HFFc6 (cell line): Measurements from ENCODE around the gene SHB. TPM values are rescaled to one million over a fixed set of nuclear protein-coding genes. Genes with fewer than 3 reads are reported as not detected.

ENCODE experiments used
- DNase-seq: peaks from one replicate; pipeline ENCODE4 v3.0.0-alpha.2; 2018
- H3K27ac Mint-ChIP-seq: 2 replicates; pipeline ENCODE4 v1.8.0; 2020; ENCODE audit warnings: mild to moderate bottlenecking, mixed read lengths
- H3K27me3 Mint-ChIP-seq: 2 replicates; pipeline ENCODE4 v1.8.0; 2021; ENCODE audit warnings: mild to moderate bottlenecking, moderate library complexity, mixed read lengths; ENCODE audit not compliant: insufficient read depth
- H3K36me3 Mint-ChIP-seq: 2 replicates; pipeline ENCODE4 v1.8.0; 2021; ENCODE audit warnings: low read depth, mixed read lengths
- H3K4me1 Mint-ChIP-seq: 2 replicates; pipeline ENCODE4 v1.8.0; 2020; ENCODE audit warnings: low read depth, mixed read lengths
- H3K4me3 Mint-ChIP-seq: 2 replicates; pipeline ENCODE4 v1.8.0; 2020; ENCODE audit warnings: mild to moderate bottlenecking, moderate library complexity, mixed read lengths
- H3K9me3 Mint-ChIP-seq: 2 replicates; pipeline ENCODE4 v1.8.0; 2020; ENCODE audit warnings: mild to moderate bottlenecking, mixed read lengths
- total RNA-seq, 6 experiments: library from RNA; stranded (reverse); fragmentation: NEBNext Ultra II Directional; extraction: Animal tissue kit (Norgen Biotek cat#: 25700); gene quantifications; 2 replicates in 1 of 6; 3 replicates in 5 of 6; pipeline ENCODE4 v1.2.3, GENCODE V29; 2021
- TF ChIP-seq, protein P1 (sequence below): fragments of 200-600 bp; sonication (generic); IDR thresholded peaks from 2 replicates; pipeline ENCODE4 v1.5.0; 2021; ENCODE audit warnings: antibody characterized with exemption, mild to moderate bottlenecking

Gene SHB
- total RNA-seq, 6 experiments from 2014 or later, result 26.8 to 29.8 (median 28.6) TPM

DNA sequence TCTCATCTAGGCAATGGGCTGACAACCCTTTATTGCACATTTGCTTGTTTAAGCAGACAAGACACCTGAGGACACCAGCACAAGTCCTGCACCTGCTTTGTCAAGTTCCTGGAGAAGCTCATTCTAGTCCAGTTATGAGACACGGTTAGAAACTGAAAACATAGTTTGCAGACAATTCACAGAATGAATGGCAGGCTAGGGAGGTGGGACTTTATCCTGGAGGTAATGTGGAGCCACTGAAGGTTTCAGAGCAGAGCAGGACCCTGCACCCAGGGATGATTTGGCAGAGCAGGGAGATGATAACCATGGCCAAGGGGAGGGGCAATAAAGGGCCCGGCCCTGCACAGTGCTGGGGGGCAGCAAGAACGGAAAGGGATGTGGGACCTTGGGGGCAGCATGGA lies 114.4 kb downstream of the SHB start:
- no peak for DNase-seq
- TF ChIP-seq, protein P1, sequence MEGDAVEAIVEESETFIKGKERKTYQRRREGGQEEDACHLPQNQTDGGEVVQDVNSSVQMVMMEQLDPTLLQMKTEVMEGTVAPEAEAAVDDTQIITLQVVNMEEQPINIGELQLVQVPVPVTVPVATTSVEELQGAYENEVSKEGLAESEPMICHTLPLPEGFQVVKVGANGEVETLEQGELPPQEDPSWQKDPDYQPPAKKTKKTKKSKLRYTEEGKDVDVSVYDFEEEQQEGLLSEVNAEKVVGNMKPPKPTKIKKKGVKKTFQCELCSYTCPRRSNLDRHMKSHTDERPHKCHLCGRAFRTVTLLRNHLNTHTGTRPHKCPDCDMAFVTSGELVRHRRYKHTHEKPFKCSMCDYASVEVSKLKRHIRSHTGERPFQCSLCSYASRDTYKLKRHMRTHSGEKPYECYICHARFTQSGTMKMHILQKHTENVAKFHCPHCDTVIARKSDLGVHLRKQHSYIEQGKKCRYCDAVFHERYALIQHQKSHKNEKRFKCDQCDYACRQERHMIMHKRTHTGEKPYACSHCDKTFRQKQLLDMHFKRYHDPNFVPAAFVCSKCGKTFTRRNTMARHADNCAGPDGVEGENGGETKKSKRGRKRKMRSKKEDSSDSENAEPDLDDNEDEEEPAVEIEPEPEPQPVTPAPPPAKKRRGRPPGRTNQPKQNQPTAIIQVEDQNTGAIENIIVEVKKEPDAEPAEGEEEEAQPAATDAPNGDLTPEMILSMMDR, result no peak
- Mint-ChIP-seq H3K4me3 (peak overlapping the region; percentile 71), H3K9me3 (peaks cover 7% of the 10 kb centered on the region; the same call in 1 of the 2 replicates), H3K27me3 (peaks cover 10% of the 10 kb centered on the region), H3K27ac (peak overlapping the region; percentile 94), H3K36me3 (peaks cover 43% of the 10 kb centered on the region), H3K4me1 (peaks cover 58% of the 10 kb centered on the region)

DNA sequence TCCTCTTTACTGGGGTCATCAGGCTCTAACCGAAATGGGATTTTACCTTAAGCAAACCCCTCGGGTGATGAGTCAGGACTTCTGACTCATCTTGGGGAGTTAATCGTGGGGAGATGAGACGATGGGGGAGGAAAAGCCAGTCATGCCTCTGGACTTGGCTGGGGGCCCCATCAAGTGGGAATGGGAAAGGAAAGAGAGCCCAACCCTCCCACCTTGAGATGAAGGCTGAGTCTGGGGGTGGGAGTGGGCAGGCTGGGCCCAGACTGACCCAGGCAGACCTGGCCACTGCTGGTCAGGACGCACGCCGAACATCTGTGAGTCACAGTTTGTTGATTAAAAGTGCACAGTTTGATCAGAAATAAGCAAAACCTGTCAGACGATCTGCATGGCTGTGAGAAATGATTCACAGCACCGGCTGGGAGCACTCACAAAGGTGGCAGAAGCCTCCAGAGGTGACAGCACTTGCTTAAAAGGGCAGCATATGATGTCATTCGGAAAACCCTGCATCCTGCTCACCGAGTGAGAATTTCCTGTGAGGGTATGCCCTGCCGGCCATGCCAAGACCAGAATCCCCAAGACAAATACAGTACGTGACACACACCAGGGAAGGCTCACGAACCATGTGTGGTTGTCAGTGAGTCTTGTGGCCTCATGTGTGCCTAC lies 115.1 kb downstream of the SHB start:
- peak; percentile 95 for DNase-seq
- H3K4me1 Mint-ChIP-seq, result peaks cover 64% of the 10 kb centered on the region
- H3K36me3 Mint-ChIP-seq, result peaks cover 43% of the 10 kb centered on the region
- peaks cover 7% of the 10 kb centered on the region; the same call in 1 of the 2 replicates for H3K9me3 Mint-ChIP-seq
- H3K27me3 Mint-ChIP-seq, result peaks cover 10% of the 10 kb centered on the region
- TF ChIP-seq, protein P1, result 0 out of 2 replicates have a peak, but pooled peaks have one; percentile 7
- peak overlapping the region; percentile 71 for H3K4me3 Mint-ChIP-seq
- peak overlapping the region; percentile 94 for H3K27ac Mint-ChIP-seq

DNA sequence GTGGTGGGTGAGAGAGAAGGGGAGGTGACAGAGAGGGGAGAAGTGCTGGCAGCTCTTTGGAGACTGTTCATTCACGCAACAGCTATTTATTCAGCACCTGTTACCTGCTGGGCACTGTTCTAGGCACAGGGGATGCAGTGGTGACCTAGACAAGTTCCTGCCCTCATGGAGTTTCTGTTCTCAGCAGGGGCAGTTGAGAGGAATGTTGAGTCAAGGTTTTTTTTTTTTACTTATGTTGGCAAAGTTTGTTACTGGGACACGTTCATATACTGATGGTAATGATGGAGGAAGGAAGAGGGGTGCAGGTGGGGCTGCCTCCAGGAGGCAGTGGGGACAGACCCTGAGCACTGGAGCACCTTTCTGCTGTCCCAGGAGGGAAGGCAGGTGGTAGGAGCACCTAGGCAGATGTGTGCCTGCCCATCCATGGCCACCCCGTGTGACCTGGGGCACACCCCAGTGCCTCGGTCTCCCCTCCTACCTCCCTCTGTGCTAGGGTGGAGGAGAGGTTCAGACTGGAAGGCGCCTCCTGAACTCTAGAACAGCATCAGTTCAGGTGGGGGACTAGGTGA lies 115.7 kb downstream of the SHB start:
- TF ChIP-seq, protein P1, result no peak
- H3K27ac Mint-ChIP-seq, result peak overlapping the region; percentile 94
- H3K4me1 Mint-ChIP-seq, result peaks cover 64% of the 10 kb centered on the region
- peaks cover 7% of the 10 kb centered on the region; the same call in 1 of the 2 replicates for H3K9me3 Mint-ChIP-seq
- H3K27me3 Mint-ChIP-seq, result peaks cover 10% of the 10 kb centered on the region
- peak overlapping the region; percentile 71 for H3K4me3 Mint-ChIP-seq
- H3K36me3 Mint-ChIP-seq, result peaks cover 43% of the 10 kb centered on the region
- peak; percentile 19 for DNase-seq

DNA sequence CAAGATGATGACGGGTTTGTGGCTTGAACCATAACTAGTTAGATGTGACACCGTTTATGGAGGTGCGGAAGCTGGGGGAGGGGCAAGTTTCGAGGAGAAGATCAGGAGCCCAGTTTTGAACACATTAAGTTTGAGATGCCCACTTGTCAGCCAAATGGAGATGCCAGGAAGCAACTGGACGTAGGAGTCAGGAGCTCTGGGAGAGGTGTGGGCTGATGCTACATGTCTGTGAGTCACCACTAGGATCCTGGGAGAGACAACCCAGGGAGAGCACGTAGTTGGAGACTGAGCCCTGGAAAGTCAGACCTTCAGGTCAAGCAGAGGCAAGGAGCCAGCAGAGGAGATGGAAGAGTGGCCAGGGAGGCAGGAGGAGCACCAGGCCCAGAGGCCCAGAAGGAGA lies 116.3 kb downstream of the SHB start:
- Mint-ChIP-seq H3K36me3 (peaks cover 47% of the 10 kb centered on the region), H3K27ac (peak overlapping the region; percentile 94), H3K4me3 (peak overlapping the region; percentile 71), H3K4me1 (peaks cover 64% of the 10 kb centered on the region), H3K9me3 (peaks cover 7% of the 10 kb centered on the region; the same call in 1 of the 2 replicates), H3K27me3 (peaks cover 6% of the 10 kb centered on the region)
- TF ChIP-seq, protein P1, result no peak
- peak; percentile 79 for DNase-seq

DNA sequence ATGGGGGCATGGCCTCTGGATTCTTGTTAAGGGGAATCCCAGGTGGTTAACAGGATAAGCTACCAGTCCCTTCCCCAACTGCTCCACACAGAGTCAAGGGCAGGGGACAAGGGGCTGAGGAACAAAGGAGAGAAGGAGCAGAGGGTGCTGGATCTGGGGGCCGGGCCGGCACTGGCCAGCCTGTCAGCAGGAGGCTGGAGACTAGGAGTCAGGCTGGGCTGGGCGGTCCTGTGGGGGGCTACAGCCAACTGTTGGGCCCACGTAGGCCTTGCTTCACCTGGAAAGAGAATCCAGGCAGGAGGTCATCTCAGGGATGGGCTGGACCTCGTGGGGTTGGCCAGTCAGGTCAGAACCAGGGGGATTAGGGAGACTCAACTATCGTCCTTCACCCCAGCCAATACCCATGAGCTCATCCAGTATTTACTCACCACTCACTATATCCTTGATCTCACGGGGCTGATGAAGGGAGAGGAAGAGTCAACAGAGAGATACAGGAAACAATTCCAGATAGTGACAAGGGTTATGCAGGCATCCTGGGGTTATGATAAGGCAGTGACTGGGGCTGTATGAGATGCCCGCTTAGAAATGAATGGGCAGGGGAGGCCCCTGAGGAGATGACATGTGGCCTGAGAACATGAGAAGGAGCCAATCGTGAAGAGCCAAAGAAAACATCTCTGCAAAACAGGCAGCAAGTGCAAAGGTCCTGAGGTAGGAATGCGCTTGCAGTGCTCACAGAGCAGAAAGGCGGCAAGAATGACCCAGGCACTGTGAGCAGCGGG lies 117.2 kb downstream of the SHB start:
- TF ChIP-seq, protein P1, result no peak
- Mint-ChIP-seq H3K36me3 (peaks cover 47% of the 10 kb centered on the region), H3K4me3 (peak overlapping the region; percentile 42), H3K27me3 (peaks cover 6% of the 10 kb centered on the region), H3K4me1 (peaks cover 69% of the 10 kb centered on the region), H3K27ac (peak overlapping the region; percentile 94), H3K9me3 (peaks cover 7% of the 10 kb centered on the region; the same call in 1 of the 2 replicates)
- DNase-seq, result no peak
